IMR-90 (cell line): ENCODE results near the gene DCLK1.

Experiments used
- BHLHE40 ChIP-seq: fragments of 150-350 bp; IDR thresholded peaks from 2 replicates; pipeline ENCODE4 v1.6.1; 2016; ENCODE audit warnings: mild to moderate bottlenecking, low read depth, low read length
- CEBPB ChIP-seq: IDR thresholded peaks from 2 replicates; pipeline ENCODE4 v1.6.1; 2012; ENCODE audit warnings: low read depth, low read length, improper control_type of control experiment
- MAFK ChIP-seq: IDR thresholded peaks from 2 replicates; pipeline ENCODE4 v1.6.1; 2012; ENCODE audit warnings: low read depth, low read length, improper control_type of control experiment
- MXI1 ChIP-seq: IDR thresholded peaks from 2 replicates; pipeline ENCODE4 v1.6.1; 2012; ENCODE audit warnings: low read depth, mild to moderate bottlenecking, low read length, moderate library complexity, borderline replicate concordance
- NFE2L2 ChIP-seq: fragments of 150-350 bp; IDR thresholded peaks from 2 replicates; pipeline ENCODE4 v1.6.1; 2016; ENCODE audit warnings: low read depth, mild to moderate bottlenecking, low read length
- POLR2A ChIP-seq: IDR thresholded peaks from 2 replicates; pipeline ENCODE4 v1.6.1; 2012; ENCODE audit warnings: mild to moderate bottlenecking, low read depth, low read length
- RAD21 ChIP-seq: IDR thresholded peaks from 2 replicates; pipeline ENCODE4 v1.6.1; 2012; ENCODE audit warnings: low read length, improper control_type of control experiment
- RFX5 ChIP-seq: IDR thresholded peaks from 2 replicates; pipeline ENCODE4 v1.8.0; 2012; ENCODE audit warnings: low read depth, mild to moderate bottlenecking, low read length, moderate library complexity
- SMC3 ChIP-seq: fragments of 150-350 bp; IDR thresholded peaks from 2 replicates; pipeline ENCODE4 v1.6.1; 2016; ENCODE audit warnings: low read depth, mild to moderate bottlenecking, antibody characterized with exemption, low read length, moderate library complexity
- TF ChIP-seq, protein P1 (sequence below): conservative IDR thresholded peaks from 2 replicates; pipeline ENCODE4 v1.5.1; 2012; ENCODE audit warnings: mild to moderate bottlenecking, low read depth, low read length, improper control_type of control experiment

DNA sequence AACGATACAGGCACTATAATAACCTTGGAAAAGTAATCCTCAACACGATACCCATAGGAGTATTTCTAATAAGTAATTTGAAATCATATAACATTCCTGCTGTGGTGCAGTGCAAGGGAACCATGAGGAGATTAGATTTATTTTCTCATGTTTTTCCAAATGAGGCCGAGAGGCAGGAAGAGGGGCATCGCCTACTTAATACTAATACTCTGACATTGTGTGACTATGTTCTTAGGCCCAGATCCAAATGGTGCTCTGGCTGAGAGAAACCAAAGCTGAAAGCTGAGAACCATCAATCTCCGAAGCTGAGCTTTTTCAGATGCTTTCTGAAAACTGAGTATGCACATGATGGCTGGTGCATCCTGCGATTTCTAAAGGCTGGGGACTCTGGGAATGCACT is 406.7 kb downstream of the DCLK1 start:
- TF ChIP-seq POLR2A (no peak), BHLHE40 (no peak), CEBPB (no peak), MAFK (no peak), NFE2L2 (no peak), RAD21 (no peak), RFX5 (no peak), MXI1 (no peak), SMC3 (no peak)
- TF ChIP-seq, protein P1, sequence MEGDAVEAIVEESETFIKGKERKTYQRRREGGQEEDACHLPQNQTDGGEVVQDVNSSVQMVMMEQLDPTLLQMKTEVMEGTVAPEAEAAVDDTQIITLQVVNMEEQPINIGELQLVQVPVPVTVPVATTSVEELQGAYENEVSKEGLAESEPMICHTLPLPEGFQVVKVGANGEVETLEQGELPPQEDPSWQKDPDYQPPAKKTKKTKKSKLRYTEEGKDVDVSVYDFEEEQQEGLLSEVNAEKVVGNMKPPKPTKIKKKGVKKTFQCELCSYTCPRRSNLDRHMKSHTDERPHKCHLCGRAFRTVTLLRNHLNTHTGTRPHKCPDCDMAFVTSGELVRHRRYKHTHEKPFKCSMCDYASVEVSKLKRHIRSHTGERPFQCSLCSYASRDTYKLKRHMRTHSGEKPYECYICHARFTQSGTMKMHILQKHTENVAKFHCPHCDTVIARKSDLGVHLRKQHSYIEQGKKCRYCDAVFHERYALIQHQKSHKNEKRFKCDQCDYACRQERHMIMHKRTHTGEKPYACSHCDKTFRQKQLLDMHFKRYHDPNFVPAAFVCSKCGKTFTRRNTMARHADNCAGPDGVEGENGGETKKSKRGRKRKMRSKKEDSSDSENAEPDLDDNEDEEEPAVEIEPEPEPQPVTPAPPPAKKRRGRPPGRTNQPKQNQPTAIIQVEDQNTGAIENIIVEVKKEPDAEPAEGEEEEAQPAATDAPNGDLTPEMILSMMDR, result no peak
